SK-N-MC (cell line): ENCODE measurements around the gene JUP.

Experiments
- EZH2 ChIP-seq: fragments of 200-600 bp; sonication (generic); IDR thresholded peaks from one replicate; pipeline ENCODE4 v1.6.1; 2017; ENCODE audit warnings: antibody characterized with exemption
- POLR2AphosphoS5 ChIP-seq: IDR thresholded peaks from 2 replicates; pipeline ENCODE4 v1.6.1; 2012; ENCODE audit warnings: mild to moderate bottlenecking, low read depth, low read length, borderline replicate concordance

DNA sequence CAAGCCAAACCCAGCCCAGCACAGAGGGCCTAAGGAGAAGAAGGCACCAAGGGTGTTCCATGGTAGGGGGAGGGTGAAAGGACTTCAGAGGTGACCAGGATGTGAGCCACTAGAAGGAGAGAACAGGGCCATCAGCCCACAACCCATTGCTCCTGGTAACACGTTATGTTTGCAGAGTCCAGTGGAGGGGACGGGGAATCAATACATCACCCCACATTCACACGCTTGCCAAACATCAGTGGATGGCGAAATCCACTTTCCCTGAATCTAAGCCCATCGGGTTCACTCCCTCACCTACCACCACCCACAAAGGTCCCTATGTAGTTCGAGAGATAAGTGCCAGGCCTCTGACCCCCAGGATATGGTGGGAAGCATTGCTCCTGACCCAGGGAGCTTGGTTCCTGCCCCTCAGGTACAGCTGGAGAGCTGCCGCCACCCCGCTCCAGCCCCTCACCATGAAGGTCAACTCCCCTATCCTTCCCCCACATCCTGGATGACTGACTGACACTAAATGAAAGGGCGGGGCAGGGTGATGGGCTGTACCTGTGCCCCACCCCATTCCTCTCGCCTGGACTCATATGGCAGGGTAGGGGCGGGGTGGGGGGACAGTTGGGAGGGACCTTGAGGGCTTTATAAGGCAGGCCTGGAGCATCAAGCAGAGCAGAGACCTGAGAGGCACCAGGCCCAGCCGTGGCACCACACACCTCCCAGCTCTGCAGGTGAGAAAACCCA, 74.7 kb downstream of the JUP start, which contains the start of gene GAST:
- no peak for TF ChIP-seq POLR2AphosphoS5
- no peak for TF ChIP-seq EZH2
